GM19025 (cell line): Measurements from ENCODE around the gene U2AF2.

Experiments used
- ATAC-seq: cut with Tn5 transposase; IDR thresholded peaks from one replicate; pipeline ENCODE4 v1.9.1; 2021; ENCODE audit warnings: mild to moderate bottlenecking, low read depth, moderate library complexity; ENCODE audit not compliant: unreplicated experiment

The U2AF2 gene

GRCh38 chr19:55654323-55654867, 440 bp upstream of the U2AF2 start:
- ATAC-seq: peak; percentile 39

DNA sequence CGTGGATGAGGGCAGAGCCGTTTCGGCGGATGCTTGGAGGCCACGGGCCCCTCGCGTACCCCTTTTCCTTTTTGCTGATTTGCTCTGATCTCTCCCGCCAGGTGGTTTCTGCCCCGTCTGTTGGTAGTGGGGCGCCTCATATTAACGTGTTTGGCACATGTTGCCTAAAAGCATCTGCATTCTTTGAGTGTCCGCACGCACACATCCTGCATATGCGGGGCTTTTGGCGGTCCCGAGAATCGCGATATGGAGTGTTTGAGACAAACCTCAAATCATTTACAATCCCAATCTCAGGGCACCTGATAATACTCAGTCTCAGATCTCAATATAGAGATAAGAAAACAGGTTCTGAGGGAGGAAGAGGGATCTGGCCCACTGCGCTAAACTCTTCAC, 809 bp downstream of the U2AF2 start:
- ATAC-seq: no peak

- ATAC-seq: no peak
These were observed 1.7 kb downstream of the U2AF2 start for GRCh38 chr19:55656552-55656951.

GRCh38 chr19:55656988-55657747, 2.3 kb downstream of the U2AF2 start:
- no peak for ATAC-seq

DNA sequence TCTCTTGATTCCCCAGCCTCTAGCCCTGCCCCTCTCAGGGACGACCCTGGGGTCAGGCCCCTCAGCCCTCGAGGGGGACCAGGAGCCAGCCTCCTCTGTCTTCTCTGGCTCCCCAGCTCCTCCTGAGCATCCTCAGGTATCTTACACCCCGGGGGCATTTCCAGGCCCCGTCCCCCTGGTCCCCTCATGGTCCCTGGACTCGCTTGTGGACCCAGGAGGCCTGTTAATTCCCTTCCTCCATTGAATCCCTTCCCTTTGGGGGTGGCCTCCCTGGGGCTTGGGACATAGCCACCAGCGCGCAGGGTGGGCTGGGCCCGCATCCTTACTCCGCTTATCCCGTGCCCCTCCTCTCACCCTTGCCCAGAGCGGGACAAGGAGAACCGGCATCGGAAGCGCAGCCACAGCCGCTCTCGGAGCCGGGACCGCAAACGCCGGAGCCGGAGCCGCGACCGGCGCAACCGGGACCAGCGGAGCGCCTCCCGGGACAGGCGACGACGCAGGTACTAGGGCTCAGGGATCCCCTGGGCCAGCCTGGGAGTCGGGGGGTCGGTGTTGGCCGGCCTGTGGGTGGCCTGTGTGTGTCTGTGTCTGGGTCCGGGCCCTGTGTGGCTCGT, 4.1 kb downstream of the U2AF2 start:
- no peak for ATAC-seq

- no peak for ATAC-seq
These were observed 5.0 kb downstream of the U2AF2 start for GRCh38 chr19:55659822-55660221.

DNA sequence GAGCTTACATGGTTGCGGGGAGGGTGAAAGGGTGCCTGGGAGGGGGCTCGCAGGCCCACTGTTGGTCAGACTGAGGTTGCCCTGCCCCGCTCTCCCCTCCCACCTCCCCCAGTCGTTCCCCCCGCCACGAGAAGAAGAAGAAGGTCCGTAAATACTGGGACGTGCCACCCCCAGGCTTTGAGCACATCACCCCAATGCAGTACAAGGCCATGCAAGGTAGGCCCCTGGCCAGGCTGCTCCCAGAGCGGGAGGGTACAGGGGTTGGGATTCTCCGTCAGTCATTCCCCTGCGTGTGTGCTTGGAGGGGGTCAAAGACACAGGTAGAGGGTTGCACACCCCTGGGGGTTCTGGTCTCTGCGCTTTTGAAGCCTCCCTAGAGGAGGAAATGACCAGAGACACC, 5.6 kb downstream of the U2AF2 start:
- ATAC-seq: no peak

DNA sequence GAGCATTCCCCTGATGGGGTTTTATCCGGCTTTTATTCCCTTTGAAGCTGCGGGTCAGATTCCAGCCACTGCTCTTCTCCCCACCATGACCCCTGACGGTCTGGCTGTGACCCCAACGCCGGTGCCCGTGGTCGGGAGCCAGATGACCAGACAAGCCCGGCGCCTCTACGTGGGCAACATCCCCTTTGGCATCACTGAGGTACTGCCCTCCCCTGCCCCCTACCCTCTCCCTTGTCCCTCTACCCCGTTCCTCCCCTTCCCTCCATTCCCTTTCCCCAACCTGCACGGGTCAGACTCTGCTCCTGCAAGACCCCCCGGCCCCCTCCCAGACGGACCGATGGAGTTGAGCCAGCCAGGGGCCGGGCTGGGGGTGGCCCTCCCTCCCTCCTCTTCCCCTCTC, 6.2 kb downstream of the U2AF2 start:
- ATAC-seq: no peak

GRCh38 chr19:55661826-55662225, 7.0 kb downstream of the U2AF2 start:
- ATAC-seq: no peak

GRCh38 chr19:55663846-55664536, 9.2 kb downstream of the U2AF2 start:
- no peak for ATAC-seq

- ATAC-seq: no peak
These were observed 11.6 kb downstream of the U2AF2 start for GRCh38 chr19:55666343-55667005.

- ATAC-seq: no peak
These were observed 12.2 kb downstream of the U2AF2 start for GRCh38 chr19:55667006-55667381.

GRCh38 chr19:55667511-55667910, 12.7 kb downstream of the U2AF2 start:
- no peak for ATAC-seq

GRCh38 chr19:55667958-55668357, 13.1 kb downstream of the U2AF2 start:
- ATAC-seq: no peak

DNA sequence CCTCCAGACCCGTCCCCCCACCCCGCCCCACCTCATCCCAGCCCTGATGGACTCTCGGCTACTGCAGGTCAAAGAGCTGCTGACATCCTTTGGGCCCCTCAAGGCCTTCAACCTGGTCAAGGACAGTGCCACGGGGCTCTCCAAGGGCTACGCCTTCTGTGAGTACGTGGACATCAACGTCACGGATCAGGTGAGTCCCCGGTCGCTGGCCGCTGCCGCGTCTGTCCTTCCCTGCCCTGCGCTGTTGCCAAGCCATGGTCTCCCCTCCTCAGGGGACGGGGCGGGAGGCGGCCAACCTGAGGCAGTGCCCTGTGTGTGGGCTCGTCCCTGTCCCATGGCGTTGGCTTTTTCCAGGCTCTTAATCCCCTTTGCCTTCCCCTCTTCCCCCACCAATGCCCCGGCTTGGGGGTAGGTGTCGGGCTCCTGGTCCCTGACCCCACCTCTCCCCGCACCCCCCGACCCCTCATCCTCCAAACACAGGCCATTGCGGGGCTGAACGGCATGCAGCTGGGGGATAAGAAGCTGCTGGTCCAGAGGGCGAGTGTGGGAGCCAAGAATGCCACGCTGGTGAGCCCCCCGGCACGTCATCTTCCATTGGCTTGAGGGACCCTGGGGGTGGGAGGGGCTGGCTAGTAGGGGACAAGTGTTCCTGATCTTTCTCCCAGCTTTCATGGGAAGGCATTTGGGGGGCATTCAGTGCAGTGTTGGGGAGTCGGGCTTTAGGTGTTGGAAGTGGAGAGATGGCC, 13.9 kb downstream of the U2AF2 start:
- no peak for ATAC-seq

DNA sequence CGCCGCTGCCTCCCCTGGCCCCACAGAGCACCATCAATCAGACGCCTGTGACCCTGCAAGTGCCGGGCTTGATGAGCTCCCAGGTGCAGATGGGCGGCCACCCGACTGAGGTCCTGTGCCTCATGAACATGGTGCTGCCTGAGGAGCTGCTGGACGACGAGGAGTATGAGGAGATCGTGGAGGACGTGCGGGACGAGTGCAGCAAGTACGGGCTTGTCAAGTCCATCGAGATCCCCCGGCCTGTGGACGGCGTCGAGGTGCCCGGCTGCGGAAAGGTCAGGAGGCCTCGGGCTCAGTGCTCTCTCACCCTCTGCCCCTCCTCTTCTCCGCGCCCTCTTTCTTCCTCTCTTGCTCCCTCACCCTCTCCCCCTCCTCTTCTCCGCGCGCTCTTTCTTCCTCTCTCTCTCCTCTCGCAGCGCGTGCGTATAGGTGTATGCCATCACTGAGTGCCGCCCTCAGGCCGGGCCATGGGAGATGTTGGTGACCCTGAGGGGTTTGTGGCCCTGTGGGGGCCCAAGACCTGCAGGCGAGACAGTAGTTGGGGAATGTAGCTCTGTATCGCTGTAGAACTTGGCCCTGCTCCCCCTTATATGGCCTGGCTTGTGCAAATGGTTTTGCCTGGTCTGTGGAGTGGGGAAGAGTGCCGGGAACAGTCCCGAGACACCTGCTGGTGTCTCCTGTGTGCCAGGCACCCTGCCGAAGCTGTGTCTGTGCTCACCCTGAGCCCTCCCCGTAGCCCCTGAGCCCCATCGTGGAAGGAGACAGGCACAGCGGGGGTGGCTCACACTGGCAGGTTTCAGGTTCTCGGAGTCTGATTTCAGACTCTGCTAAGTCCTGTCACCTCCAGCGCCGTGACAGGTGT, 14.8 kb downstream of the U2AF2 start:
- ATAC-seq: no peak

DNA sequence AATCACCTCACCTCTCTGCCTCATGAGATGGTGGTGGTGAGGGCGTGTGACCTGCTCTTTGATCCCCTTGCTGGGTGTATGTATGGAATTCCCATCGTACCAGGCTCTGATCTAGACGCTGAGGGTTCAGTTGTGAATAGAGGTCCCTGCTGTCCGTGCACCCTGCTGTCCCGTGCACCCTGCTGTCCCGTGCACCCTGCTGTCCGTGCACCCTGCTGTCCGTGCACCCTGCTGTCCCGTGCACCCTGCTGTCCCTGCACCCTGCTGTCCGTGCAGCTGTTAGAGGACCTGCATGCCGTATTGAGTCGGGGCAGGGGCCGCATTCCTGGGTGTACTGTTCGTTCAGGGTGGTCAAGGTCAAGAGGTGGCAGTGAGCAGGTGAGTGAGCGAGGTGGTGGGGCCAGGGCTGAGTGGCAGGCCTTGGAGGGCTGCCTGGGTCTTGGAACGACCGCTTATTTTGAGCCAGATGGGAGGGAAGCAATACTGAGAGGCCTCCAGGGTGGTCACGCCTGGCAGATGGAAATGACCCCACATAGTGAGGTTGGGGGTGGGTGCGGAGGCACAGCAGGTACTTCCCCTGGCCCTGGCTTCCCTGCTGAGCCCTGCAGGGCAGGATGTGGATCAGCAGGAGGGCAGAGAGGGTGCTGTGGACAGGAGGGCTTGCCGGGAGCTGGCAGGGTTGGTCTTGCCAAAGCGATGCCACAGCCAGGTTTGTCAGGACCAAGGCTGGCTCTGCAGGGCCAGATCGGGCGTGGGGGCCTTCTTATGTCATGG, 15.6 kb downstream of the U2AF2 start:
- ATAC-seq: no peak

GRCh38 chr19:55671054-55671378, 16.2 kb downstream of the U2AF2 start:
- ATAC-seq: no peak

DNA sequence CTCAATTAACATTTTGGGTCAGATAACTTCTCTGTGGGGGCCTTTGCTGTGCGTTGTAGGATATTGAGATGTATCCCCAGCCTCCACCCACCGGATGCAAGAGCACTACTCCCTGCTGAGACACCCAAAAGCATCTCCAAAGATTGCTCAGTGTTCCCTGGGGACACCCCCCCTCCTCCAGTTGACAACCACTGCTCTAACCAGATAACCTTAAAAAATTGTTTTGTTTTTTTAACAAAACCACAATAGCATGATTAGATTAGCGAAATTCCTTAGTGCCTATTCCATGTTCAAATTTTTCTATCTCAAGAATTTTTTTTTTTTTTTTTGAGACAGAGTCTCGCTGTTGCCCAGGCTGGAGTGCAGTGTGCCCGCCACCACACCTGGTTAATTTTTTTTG, 17.6 kb downstream of the U2AF2 start:
- no peak for ATAC-seq
